Ovary (tissue), 9 donors: Measurements from ENCODE around the gene SLC49A4. TPM values are rescaled to one million over a fixed set of nuclear protein-coding genes. Genes with fewer than 3 reads are reported as not detected.

ENCODE experiments used
- DNase-seq, 5 donors: peaks; one replicate each; pipeline ENCODE4 v3.0.0-alpha.2; 2019 to 2020
- H3K27ac ChIP-seq, 2 donors: fragments of 200-600 bp; one replicate each; pipeline versions ENCODE4 v1.5.1 to v1.8.0; 2019 to 2022
- H3K27me3 ChIP-seq: fragments of 200-600 bp; one replicate; pipeline ENCODE4 v1.8.0; 2022
- H3K36me3 ChIP-seq: fragments of 200-600 bp; sonication (generic); one replicate; pipeline ENCODE4 v1.5.1; 2019
- H3K4me1 ChIP-seq: one replicate; pipeline ENCODE4 v1.8.1; 2013; ENCODE audit warnings: mild to moderate bottlenecking, moderate library complexity; ENCODE audit not compliant: insufficient read depth
- H3K4me3 ChIP-seq: fragments of 200-600 bp; sonication (generic); one replicate; pipeline ENCODE4 v1.5.1; 2017
- H3K9me3 ChIP-seq, 2 donors: fragments of 200-600 bp in 1 of 2; sonication (generic) in 1 of 2; one replicate each; pipeline versions ENCODE4 v1.5.1 to v1.8.1; 2013 to 2019; ENCODE audit warnings: mild to moderate bottlenecking in 1 of 2, moderate library complexity in 1 of 2
- CTCF ChIP-seq, 3 donors: fragments of 450-650 bp in 2 of 3; fragments of 200-600 bp in 1 of 3; IDR thresholded peaks; one replicate each; pipeline versions ENCODE4 v1.5.1 to v1.8.0; 2016 to 2022; ENCODE audit warnings: antibody characterized with exemption in 3 of 3, mild to moderate bottlenecking in 1 of 3
- EP300 ChIP-seq: sonication (generic); formaldehyde crosslinking; IDR thresholded peaks from one replicate; pipeline ENCODE4 v1.6.1; 2017; ENCODE audit warnings: antibody characterized with exemption
- POLR2A ChIP-seq: fragments of 450-650 bp; IDR thresholded peaks from one replicate; pipeline ENCODE4 v1.6.1; 2017; ENCODE audit warnings: antibody characterized with exemption, mild to moderate bottlenecking, moderate library complexity
- WGBS, 3 donors: extraction: QIAGEN DNeasy Blood & Tissue Kit in 1 of 3; methylation state at CpG; one replicate each; pipeline versions ENCODE4 v1.1.5 to v1.1.7; 2013 to 2017; 5-methylcytosine and 5-hydroxymethylcytosine counted together
- intact Hi-C, 4 donors: fragments of 100-400 bp; cut with DNase I; formaldehyde crosslinking; loops; one replicate each; pipeline versions ENCODE4 v1.11.0 to v1.15.1; 2022 to 2023
- polyA plus RNA-seq, 2 donors: library from polyadenylated mRNA; stranded (reverse); fragments of 200-250 nt in 1 of 2; fragments of 350-450 nt in 1 of 2; fragmentation: Illumina TruSeq in 1 of 2; extraction: RNeasy Lipid Tissue Mini Kit (QIAGEN cat#74804) in 1 of 2; gene quantifications; one replicate each; pipeline ENCODE4 v1.2.3, GENCODE V29; 2013 to 2014
- total RNA-seq, 7 donors: library from RNA; depleted of rRNA in 2 of 7; stranded (reverse); fragments of >200 nt in 2 of 7; fragmentation: NEBNext Ultra II Directional in 3 of 7; extraction: Animal tissue kit (Norgen Biotek cat#: 25700) in 3 of 7; gene quantifications; one replicate each; pipeline versions ENCODE4 v1.1.0 to v1.2.4, GENCODE V29; 2016 to 2023
- donor health status: DM: no; HTN: no; CAD: no; lungs with moderate emphysema.
- donor health status: DM: no; HTN: no; CAD: no.
- donor health status: Bipolar disorder and iron deficiency.
- donor health status: DM: yes; HTN: yes; CAD: no.
- donor health status: DM: no; HTN: no; CAD: no.
- donor health status: DM: yes; HTN: yes; CAD: no.

The SLC49A4 gene
- total and polyA plus RNA-seq, 9 donors, result 3.7 to 17.8 (median 8.3) TPM

GRCh38 chr3:122916084-122916483, 121.2 kb downstream of the SLC49A4 start:
- whole genome bisulfite sequencing, 3 donors, result 76 to 86% (median 84%) methylated on average over 4 of the region's 4 CpGs
- intact Hi-C loops, result no loop called here
- no peak for DNase-seq
- no peaks in the 10 kb centered on the region for H3K36me3 ChIP-seq
- TF ChIP-seq CTCF (IDR thresholded peaks at IDR 0.05) (no peak), POLR2A (no peak), EP300 (no peak)
- H3K27me3 ChIP-seq, result no peaks in the 10 kb centered on the region
- no peaks in the 10 kb centered on the region for H3K4me1 ChIP-seq
- no peaks in the 10 kb centered on the region for H3K9me3 ChIP-seq
- H3K4me3 ChIP-seq, result no peak overlapping the region
- no peak overlapping the region for H3K27ac ChIP-seq

- DNase-seq, result no peak
- Histone ChIP-seq H3K27me3 (no peaks in the 10 kb centered on the region), H3K9me3 (no peaks in the 10 kb centered on the region), H3K36me3 (no peaks in the 10 kb centered on the region), H3K4me1 (no peaks in the 10 kb centered on the region), H3K4me3 (no peak overlapping the region), H3K27ac (no peak overlapping the region)
- 84 to 89% (median 86%) methylated on average over 6 of the region's 6 CpGs for WGBS, 3 donors
- TF ChIP-seq POLR2A, result no peak
- no peak for TF ChIP-seq EP300
- TF ChIP-seq CTCF (IDR thresholded peaks at IDR 0.05), result no peak
- intact Hi-C loops, result no loop called here
Observed at GRCh38 chr3:122916580-122916979, 121.7 kb downstream of the SLC49A4 start.

GRCh38 chr3:122917412-122917811, 122.5 kb downstream of the SLC49A4 start:
- intact Hi-C loops, result no loop called here
- 89 to 94% (median 92%) methylated on average over 4 of the region's 4 CpGs for WGBS, 3 donors
- no peaks in the 10 kb centered on the region for H3K9me3 ChIP-seq
- TF ChIP-seq POLR2A (no peak), EP300 (no peak), CTCF (IDR thresholded peaks at IDR 0.05) (no peak)
- H3K36me3 ChIP-seq, result no peaks in the 10 kb centered on the region
- no peak overlapping the region for H3K4me3 ChIP-seq
- DNase-seq, result no peak
- H3K27ac ChIP-seq, result no peak overlapping the region
- no peaks in the 10 kb centered on the region for H3K27me3 ChIP-seq
- H3K4me1 ChIP-seq, result no peaks in the 10 kb centered on the region

- Histone ChIP-seq H3K9me3 (no peaks in the 10 kb centered on the region), H3K27ac (no peak overlapping the region), H3K36me3 (no peaks in the 10 kb centered on the region), H3K27me3 (no peaks in the 10 kb centered on the region), H3K4me3 (no peak overlapping the region), H3K4me1 (no peaks in the 10 kb centered on the region)
- DNase-seq, result no peak
- TF ChIP-seq EP300, result no peak
- no peak for TF ChIP-seq CTCF (IDR thresholded peaks at IDR 0.05)
- no peak for TF ChIP-seq POLR2A
- 48 to 61% (median 60%) methylated on average over 5 of the region's 5 CpGs for WGBS, 3 donors
- intact Hi-C loops, result no loop called here
Observed at GRCh38 chr3:122918576-122919290, 123.9 kb downstream of the SLC49A4 start.
